HUES64 (cell line): ENCODE measurements around the gene MGA.

Experiments used
- H3K27ac ChIP-seq: 2 replicates; pipeline ENCODE4 v1.7.0; 2013; ENCODE audit warnings: low read depth, low read length, inconsistent platforms
- H3K27me3 ChIP-seq: 2 replicates; pipeline ENCODE4 v1.6.1; 2013; ENCODE audit warnings: mild to moderate bottlenecking, low read length; ENCODE audit not compliant: insufficient read depth
- H3K36me3 ChIP-seq: 2 replicates; pipeline ENCODE4 v1.6.1; 2013; ENCODE audit warnings: mild to moderate bottlenecking, low read length; ENCODE audit not compliant: insufficient read depth
- H3K4me1 ChIP-seq: 2 replicates; pipeline ENCODE4 v1.6.1; 2013; ENCODE audit warnings: mild to moderate bottlenecking, low read length, moderate library complexity; ENCODE audit not compliant: insufficient read depth
- H3K4me3 ChIP-seq: 2 replicates; pipeline ENCODE4 v1.5.1; 2013; ENCODE audit warnings: mild to moderate bottlenecking, low read length, moderate library complexity
- H3K9ac ChIP-seq: 2 replicates; pipeline ENCODE4 v1.6.1; 2013; ENCODE audit warnings: mild to moderate bottlenecking, low read depth, low read length
- H3K9me3 ChIP-seq: 2 replicates; pipeline ENCODE4 v1.6.1; 2013; ENCODE audit warnings: low read depth, low read length; ENCODE audit not compliant: insufficient read depth
- WGBS: fragments of 150-250, 120-280 bp; methylation state at CpG from one replicate; pipeline ENCODE4 v1.1.7; 2013; ENCODE audit warnings: missing lambda C conversion rate; 5-methylcytosine and 5-hydroxymethylcytosine counted together

MGA gene

DNA sequence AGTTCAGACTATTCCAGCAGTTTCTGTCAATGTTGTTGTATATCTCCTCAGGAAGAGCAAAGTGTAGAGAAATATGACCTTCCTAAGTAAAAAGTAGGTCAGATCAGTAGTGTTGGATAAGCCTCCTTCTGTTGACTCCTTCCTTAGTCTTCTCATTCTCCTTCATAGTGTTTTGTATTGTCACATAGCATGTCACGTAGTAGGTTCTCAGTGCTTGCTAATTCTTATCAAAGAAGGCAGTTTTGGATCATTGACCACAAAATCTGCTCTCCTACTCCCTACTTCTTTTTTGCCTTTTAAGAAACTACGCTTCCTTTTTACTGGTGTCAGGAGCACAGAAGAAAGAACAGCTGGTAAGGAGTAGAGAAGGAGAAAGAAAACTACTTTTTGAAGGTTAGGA, 1.0 kb upstream of the MGA start:
- no peaks in the 10 kb centered on the region for H3K9me3 ChIP-seq
- WGBS, result 86% methylated on average over 1 of the region's 2 CpGs
- peaks cover 28% of the 10 kb centered on the region for H3K27me3 ChIP-seq
- H3K36me3 ChIP-seq, result no peaks in the 10 kb centered on the region
- peak overlapping the region; percentile 69 for H3K4me3 ChIP-seq
- no peak overlapping the region for H3K27ac ChIP-seq
- no peak overlapping the region for H3K9ac ChIP-seq
- H3K4me1 ChIP-seq, result peaks cover 14% of the 10 kb centered on the region

DNA sequence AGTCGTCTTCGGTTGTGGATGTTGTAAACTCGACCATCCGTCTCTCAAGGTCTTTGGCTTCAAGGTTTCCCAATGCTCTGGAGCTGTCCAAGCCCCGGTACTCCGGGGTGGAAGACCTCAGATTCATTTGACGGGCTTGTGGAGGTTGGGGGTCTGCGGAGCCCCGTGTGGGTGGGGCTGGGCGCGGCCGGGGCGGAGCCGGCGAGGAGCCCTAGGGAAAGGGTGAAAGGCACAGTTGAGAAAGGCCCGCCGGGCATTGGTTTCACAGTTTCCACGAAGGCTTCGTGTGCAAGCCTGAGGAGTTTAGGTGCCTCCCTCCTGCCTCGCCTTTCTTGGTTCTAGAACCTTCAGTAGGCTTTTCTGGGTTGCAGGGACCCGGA, 360 bp upstream of the MGA start:
- no peaks in the 10 kb centered on the region for H3K9me3 ChIP-seq
- H3K27ac ChIP-seq, result peak overlapping the region; percentile 89; the same call in 1 of the 2 replicates
- H3K27me3 ChIP-seq, result peaks cover 28% of the 10 kb centered on the region
- peak overlapping the region; percentile 80 for H3K9ac ChIP-seq
- H3K4me1 ChIP-seq, result peaks cover 14% of the 10 kb centered on the region
- H3K36me3 ChIP-seq, result no peaks in the 10 kb centered on the region
- WGBS, result 3% methylated on average over 21 of the region's 21 CpGs
- peak overlapping the region; percentile 69 for H3K4me3 ChIP-seq

DNA sequence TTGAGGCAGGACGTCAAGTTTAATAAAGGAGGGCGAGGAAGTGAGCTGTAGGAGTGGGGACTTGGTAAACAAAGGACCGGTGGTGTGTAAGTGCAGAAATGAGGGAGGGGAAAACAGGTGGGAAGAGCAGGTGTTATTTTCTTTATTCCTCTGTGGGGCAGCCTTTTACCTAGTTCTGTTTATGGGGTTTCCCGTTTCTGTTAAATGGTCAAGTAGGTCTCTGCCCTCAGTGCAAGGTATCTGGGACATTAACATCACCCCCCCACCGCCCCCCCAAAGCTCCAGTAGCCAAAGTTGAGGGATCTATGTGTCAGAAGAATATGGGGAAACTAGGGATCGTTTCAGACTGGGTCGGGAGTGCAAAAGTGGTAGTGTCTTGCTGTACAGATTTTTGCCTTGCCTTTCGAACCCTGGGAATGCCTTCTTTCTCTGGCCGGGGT, 893 bp downstream of the MGA start:
- peaks cover 28% of the 10 kb centered on the region for H3K27me3 ChIP-seq
- peak overlapping the region; percentile 89; the same call in 1 of the 2 replicates for H3K27ac ChIP-seq
- no peaks in the 10 kb centered on the region for H3K9me3 ChIP-seq
- peaks cover 14% of the 10 kb centered on the region for H3K4me1 ChIP-seq
- H3K9ac ChIP-seq, result peak overlapping the region; percentile 80
- 5% methylated on average over 8 of the region's 9 CpGs for WGBS
- peak overlapping the region; percentile 69 for H3K4me3 ChIP-seq
- H3K36me3 ChIP-seq, result no peaks in the 10 kb centered on the region

DNA sequence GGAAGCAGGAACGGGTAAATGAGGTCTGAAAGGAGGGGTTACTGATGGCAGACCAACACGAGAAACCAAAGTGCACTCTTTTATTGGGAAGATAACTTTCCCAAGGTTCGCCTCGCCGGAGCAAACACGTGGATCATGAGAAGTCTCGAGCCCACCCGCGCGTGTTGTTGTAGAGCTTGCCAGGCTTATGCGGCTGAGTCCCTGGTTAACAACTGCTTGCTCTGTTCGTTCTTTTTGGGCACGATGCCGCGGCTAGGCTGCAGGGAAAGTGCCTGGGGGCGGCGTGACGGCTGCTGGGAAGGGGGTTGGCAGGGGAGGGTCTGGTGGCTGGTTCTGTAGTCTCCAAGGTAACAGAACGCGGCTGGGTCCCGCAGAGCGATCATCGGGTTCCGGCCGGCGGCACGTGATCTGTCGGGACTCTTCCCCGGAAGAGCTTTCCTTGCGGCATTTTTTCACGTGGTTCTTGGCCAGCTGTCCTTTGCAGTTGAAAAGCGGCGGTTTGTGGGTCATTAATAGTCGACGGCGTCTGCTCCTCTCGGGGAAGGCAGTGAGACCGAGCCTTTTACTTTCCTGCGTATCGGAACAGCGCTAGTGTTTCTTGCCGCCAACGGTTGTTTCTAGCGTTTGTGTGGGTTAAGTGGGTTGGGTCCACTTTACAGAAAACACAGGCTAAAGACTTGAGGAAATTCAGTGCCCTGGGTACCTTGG, 1.5 kb downstream of the MGA start:
- peak overlapping the region; percentile 80 for H3K9ac ChIP-seq
- H3K27ac ChIP-seq, result peak overlapping the region; percentile 14; the same call in 1 of the 2 replicates
- H3K27me3 ChIP-seq, result peaks cover 28% of the 10 kb centered on the region
- no peaks in the 10 kb centered on the region for H3K9me3 ChIP-seq
- 1% methylated on average over 44 of the region's 44 CpGs for WGBS
- no peaks in the 10 kb centered on the region for H3K36me3 ChIP-seq
- H3K4me1 ChIP-seq, result peaks cover 14% of the 10 kb centered on the region
- H3K4me3 ChIP-seq, result peak overlapping the region; percentile 69

DNA sequence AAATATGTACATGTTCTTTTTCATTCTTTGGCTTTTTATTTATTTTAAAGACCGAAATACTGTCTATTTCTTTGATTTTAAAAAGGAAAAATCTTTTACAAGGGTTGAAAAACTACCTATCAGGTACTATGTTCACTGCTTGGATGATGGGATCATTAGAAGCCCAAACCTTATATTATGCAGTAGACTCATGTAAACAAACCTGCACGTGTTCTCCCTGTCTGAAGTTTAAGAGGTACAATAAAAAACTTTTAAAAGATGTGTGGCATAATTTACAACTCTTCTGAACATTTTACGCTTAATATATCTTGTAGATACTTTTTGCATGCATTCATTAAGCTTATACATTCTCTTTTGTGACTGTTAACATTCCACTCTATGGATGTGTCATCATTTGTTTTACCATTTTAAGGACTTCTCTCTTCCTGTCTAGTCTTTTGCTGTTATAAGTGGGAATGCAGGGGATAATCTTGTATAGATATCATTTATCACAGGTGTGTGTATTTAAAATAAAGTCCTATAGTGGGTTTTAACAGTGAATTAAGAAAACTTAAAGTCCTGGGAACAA, 6.2 kb downstream of the MGA start:
- no CpG with 5 or more reads among the region's 3 CpGs for WGBS
- H3K27ac ChIP-seq, result no peak overlapping the region

DNA sequence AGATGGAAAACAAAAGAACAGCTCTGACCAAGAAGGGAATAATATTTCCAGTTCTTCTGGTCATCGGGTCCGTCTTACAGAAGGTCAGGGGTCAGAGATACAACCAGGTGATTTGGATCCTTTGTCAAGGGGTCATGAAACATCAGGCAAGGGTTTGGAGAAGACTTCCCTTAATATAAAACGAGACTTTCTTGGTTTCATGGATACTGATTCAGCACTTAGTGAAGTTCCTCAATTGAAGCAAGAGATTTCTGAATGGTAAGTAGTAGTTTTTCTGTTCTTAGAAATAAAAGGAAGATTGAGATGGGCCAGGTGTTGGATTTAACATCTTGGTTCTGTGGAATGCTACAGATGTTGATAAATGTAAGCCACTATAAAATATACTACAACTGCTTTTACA, 9.5 kb downstream of the MGA start:
- Histone ChIP-seq H3K4me1 (no peaks in the 10 kb centered on the region), H3K9me3 (no peaks in the 10 kb centered on the region), H3K4me3 (no peak overlapping the region), H3K36me3 (peaks cover 18% of the 10 kb centered on the region), H3K27me3 (no peaks in the 10 kb centered on the region), H3K9ac (no peak overlapping the region), H3K27ac (no peak overlapping the region)
- WGBS, result 92% methylated on average over 3 of the region's 3 CpGs

More for the DNA sequence above, 6.2 kb downstream of the MGA start:
- Histone ChIP-seq H3K27me3 (no peaks in the 10 kb centered on the region), H3K9me3 (no peaks in the 10 kb centered on the region), H3K9ac (no peak overlapping the region), H3K4me1 (peaks cover 8% of the 10 kb centered on the region), H3K4me3 (no peak overlapping the region), H3K36me3 (peaks cover 18% of the 10 kb centered on the region)

DNA sequence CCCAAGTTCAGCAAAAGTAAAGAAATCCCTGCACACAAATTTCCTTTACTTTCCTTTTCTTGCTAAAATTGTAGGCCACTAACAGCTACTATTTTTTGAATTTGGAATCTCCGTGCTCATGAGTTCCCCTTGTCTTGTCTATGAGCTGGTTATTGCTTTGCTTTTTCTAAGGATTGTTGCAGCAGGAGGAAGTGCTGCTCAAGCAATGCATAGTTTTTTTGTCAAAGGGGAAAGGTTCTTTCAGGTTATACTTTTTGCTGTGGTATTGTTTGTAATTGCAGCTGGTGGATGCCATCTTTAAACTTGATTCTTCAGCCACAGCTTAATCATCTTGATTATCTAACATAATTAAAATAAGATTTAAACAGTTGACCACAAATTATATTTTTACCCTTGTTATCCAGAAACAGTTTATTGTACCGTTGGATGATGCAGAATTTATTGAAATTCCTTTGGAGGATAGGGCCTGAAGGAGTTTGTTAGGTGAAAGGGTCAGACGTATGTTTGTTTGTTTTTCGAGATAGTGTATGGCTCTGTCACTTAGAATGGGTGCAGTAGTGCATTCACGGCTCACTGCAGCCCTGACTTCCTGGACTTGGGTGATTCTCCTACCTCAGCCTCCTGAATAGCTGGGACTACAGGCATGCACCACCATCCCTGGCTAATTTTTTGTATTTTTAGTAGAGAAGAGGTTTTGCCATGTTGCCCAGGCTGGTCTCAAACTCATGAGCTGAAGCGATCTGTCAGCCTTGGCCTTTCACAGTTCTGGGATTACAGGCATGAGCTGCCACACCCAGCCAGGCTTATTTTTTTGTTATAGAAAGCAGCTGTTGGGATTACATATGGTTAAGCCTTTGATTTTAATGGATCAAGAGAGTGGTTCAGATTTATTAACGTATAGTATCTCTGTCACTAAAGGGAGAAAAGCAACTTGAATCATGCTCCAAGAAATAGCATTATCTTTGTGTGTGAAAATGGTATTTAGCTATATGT, 11.7 kb downstream of the MGA start:
- peaks cover 18% of the 10 kb centered on the region for H3K36me3 ChIP-seq
- WGBS, result 89% methylated on average over 7 of the region's 7 CpGs
- H3K9me3 ChIP-seq, result no peaks in the 10 kb centered on the region
- H3K27me3 ChIP-seq, result no peaks in the 10 kb centered on the region
- no peaks in the 10 kb centered on the region for H3K4me1 ChIP-seq
- H3K9ac ChIP-seq, result no peak overlapping the region
- H3K27ac ChIP-seq, result no peak overlapping the region
- no peak overlapping the region for H3K4me3 ChIP-seq

DNA sequence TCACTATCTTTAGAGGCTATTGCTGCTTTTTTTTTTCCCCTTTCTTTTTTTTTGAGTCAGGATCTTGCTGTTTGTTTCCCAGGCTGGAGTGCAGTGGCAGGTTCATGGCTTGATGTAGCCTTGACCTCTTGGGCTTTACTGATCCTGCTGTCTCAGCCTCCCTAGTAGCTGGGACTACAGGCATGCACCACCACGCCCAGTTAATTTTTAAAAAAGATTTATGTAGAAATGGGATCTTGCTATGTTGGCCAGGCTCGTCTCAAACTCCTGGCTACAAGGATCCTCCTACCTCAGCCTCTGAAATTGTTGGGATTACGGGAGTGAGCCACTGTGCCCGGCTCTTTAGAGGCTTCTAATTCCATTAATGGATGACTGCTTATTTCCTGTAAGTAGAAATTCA, 15.1 kb downstream of the MGA start:
- Histone ChIP-seq H3K9me3 (no peaks in the 10 kb centered on the region), H3K4me3 (no peak overlapping the region), H3K36me3 (peaks cover under 1% of the 10 kb centered on the region; the same call in 1 of the 2 replicates), H3K9ac (no peak overlapping the region), H3K27me3 (no peaks in the 10 kb centered on the region), H3K27ac (no peak overlapping the region), H3K4me1 (no peaks in the 10 kb centered on the region)
- WGBS, result 89% methylated on average over 4 of the region's 4 CpGs

DNA sequence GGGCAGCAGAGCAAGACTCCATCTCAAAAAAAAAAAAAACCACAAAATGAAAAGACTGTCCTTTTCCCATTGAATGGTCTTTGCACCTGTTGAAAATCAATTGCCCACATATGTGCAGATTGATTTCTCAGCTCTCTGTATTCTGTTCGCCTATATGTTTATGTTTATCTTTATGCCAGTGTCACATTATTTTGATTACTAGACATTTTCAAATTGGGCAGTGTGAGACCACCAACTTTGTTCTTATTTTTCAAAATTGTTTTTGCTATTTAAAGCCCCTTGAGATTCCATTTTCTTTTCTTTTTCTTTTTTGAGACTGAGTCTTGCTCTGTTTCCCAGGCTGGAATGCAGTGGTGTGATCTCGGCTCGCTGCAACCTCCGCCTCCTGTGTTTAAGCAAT, 18.5 kb downstream of the MGA start:
- 98% methylated on average over 3 of the region's 4 CpGs for WGBS
- H3K27ac ChIP-seq, result no peak overlapping the region
- H3K9me3 ChIP-seq, result no peaks in the 10 kb centered on the region
- no peak overlapping the region for H3K4me3 ChIP-seq
- no peaks in the 10 kb centered on the region; the same call in 1 of the 2 replicates for H3K36me3 ChIP-seq
- no peak overlapping the region for H3K9ac ChIP-seq
- H3K27me3 ChIP-seq, result no peaks in the 10 kb centered on the region
- H3K4me1 ChIP-seq, result no peaks in the 10 kb centered on the region

DNA sequence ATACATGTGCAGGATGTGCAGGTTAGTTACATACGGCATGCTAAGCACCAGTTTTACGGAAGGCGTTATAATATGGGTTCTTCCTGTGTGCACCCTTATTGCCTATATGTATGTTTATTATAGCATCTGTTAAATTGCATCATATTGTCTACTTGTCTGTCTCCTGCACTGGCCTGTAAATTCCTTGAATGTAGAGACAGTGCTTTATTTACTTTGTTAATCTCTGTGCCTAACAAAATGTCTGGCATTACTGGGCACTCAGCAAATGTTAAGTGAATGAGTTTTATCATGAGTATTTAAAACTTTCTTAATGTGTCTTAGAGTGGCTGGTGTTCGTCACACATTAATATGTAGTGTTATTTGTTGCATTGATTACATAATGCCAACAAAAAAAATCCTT, 23.8 kb downstream of the MGA start:
- Histone ChIP-seq H3K36me3 (no peaks in the 10 kb centered on the region), H3K27me3 (no peaks in the 10 kb centered on the region), H3K4me3 (no peak overlapping the region), H3K9ac (no peak overlapping the region), H3K27ac (no peak overlapping the region), H3K4me1 (no peaks in the 10 kb centered on the region), H3K9me3 (no peaks in the 10 kb centered on the region)
- WGBS, result 100% methylated on average over 3 of the region's 4 CpGs

DNA sequence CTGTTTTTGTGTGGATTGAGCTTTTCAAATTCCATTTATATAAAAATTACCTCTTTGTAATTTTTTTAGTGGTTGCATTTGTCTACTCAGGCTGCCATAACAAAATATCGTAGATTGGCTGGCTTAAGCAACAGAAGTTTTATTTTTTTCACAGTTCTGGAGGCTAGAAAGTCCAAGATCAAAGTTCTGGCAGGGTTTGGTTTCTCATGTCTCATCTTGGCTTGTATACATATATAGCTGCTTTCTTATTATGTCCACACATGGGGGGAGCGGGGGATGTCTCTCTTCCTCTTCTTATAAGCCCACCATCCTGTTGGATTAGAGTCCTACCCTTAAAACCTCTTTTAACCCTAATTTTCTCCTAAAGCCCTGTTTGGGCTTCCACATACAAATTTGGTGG, 28.5 kb downstream of the MGA start:
- H3K27ac ChIP-seq, result no peak overlapping the region
- 100% methylated on average over 2 of the region's 2 CpGs for WGBS
- H3K9ac ChIP-seq, result no peak overlapping the region
- H3K9me3 ChIP-seq, result no peaks in the 10 kb centered on the region
- H3K4me3 ChIP-seq, result no peak overlapping the region
- no peaks in the 10 kb centered on the region for H3K36me3 ChIP-seq
- H3K27me3 ChIP-seq, result no peaks in the 10 kb centered on the region
- H3K4me1 ChIP-seq, result peaks cover 8% of the 10 kb centered on the region; the same call in 1 of the 2 replicates
